ENCODE results near the gene TMEM176A. TPM values are rescaled to one million over a fixed set of nuclear protein-coding genes. Genes with fewer than 3 reads are reported as not detected.

The TMEM176A gene
- total RNA-seq, 2 experiments from 2014 or later: not detected

DNA sequence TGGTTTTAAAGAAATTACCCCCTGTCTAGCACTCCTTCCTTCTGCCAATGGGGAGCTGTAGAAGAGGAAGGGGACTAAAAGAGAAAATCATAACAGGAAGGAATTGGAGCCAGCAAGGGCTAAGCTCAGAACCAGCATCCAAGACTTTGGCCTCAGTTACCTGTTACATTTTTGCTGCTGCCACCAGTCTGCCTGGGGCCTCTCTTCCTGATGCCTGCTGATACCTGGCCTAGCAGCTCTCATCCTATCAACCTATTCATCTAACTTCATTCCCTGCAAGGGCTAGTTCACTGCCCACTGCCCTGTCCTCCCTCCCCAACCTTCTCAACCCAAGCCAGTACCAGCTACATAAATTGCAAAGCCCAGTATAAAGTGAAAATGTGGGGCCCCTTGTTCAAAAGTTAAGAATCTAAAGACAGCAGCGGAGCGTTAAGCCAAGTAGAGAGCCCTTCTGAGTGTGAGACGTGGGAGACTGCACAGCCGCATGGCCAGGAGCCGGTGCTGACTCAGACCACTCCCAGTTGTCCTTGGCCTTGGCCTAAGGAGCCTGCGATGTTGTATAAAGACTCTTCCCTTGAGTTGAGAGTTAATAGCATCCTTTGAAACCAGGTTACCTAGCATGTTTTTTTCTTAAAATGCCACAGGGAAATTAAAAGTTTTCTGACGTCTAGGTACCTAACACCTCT is 38.5 kb downstream of the TMEM176A start:
- intact Hi-C loops (cut with micrococcal nuclease): no loop called here
- no peaks in the 10 kb centered on the region for H3K9me3 Mint-ChIP-seq
- POLR2A ChIA-PET: no interaction called here
- no peak overlapping the region for H3K27ac Mint-ChIP-seq
- ATAC-seq: no peak
- H3K4me1 Mint-ChIP-seq (ENCODE audit: low read depth): no peaks in the 10 kb centered on the region
- no peaks in the 10 kb centered on the region for H3K36me3 Mint-ChIP-seq (ENCODE audit: low read depth)
- no peak for DNase-seq
- peaks cover 3% of the 10 kb centered on the region for H3K27me3 Mint-ChIP-seq
- no peak for TF ChIP-seq CTCF (IDR thresholded peaks at IDR 0.05)
- CTCF ChIA-PET: interaction anchor here (1.1 to 1.6 kb wide), 4 partner anchors 37 to 60 kb away, joined by 3 to 9 read pairs (median 6); no protein-coding TSS in a partner anchor
- H3K4me3 Mint-ChIP-seq: no peak overlapping the region

DNA sequence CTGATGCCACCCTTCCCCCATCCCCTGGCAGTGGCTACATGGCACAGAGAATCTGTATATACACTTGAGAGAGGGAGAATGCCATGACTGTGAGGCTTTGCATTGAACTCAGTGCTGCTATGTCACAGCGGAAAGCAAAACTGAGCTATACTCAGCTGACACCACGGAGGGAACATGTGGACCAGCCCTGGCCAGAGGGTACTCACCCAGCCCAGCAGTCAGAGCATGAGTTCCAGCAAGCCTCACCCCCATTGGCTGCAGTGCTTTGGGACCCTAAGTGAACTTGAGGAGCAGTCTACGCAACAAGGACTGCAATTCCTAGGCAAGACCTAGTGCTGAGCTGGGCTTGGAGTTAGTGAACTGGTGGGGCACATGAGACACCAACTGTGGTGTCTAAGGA is 41.4 kb downstream of the TMEM176A start:
- intact Hi-C loops (cut with micrococcal nuclease): no loop called here
- CTCF ChIA-PET: interaction anchor here (1.3 to 1.5 kb wide), 2 partner anchors 35 to 63 kb away, joined by 4 to 5 read pairs; no protein-coding TSS in a partner anchor

DNA sequence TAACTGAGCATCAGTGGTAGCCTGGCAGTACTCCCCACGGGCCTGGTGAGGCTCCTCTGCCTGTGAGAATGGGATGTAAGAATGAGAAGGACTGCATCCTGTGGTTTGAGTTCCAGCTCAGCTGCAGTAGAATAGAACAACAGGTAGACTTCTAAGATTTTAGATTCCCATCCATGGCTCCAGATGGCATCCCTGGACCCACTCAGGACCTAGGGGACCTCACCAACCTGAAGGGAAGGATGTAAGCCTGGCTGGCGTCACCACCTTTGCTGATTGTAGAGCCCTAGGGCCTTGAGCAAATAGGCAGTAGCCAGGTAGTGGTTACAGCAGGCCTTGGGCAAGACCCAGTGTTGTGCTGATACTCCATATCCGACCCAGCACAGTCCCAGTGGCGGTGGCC is 42.1 kb downstream of the TMEM176A start:
- ATAC-seq (no peak), DNase-seq (no peak)
- Mint-ChIP-seq H3K4me3 (no peak overlapping the region), H3K27ac (no peak overlapping the region), H3K9me3 (no peaks in the 10 kb centered on the region), H3K4me1 (ENCODE audit: low read depth) (no peaks in the 10 kb centered on the region), H3K27me3 (no peaks in the 10 kb centered on the region), H3K36me3 (ENCODE audit: low read depth) (no peaks in the 10 kb centered on the region)
- intact Hi-C loops (cut with micrococcal nuclease): no loop called here
- TF ChIP-seq CTCF (IDR thresholded peaks at IDR 0.05): no peak
- POLR2A ChIA-PET: interaction anchor here (0.6 kb wide), 1 partner anchor 490 kb away, joined by 4 read pairs; no protein-coding TSS in a partner anchor
- CTCF ChIA-PET: interaction anchor here (1.3 to 1.5 kb wide), 2 partner anchors 34 to 64 kb away, joined by 4 to 5 read pairs; no protein-coding TSS in a partner anchor

More for the DNA sequence above, 41.4 kb downstream of the TMEM176A start:
- POLR2A ChIA-PET: interaction anchor here (0.6 kb wide), 1 partner anchor 489 kb away, joined by 4 read pairs; no protein-coding TSS in a partner anchor
- Mint-ChIP-seq H3K36me3 (ENCODE audit: low read depth) (no peaks in the 10 kb centered on the region), H3K9me3 (no peaks in the 10 kb centered on the region), H3K4me3 (no peak overlapping the region), H3K4me1 (ENCODE audit: low read depth) (no peaks in the 10 kb centered on the region), H3K27ac (no peak overlapping the region), H3K27me3 (no peaks in the 10 kb centered on the region)
- DNase-seq: no peak
- no peak for TF ChIP-seq CTCF (IDR thresholded peaks at IDR 0.05)
- ATAC-seq: no peak

DNA sequence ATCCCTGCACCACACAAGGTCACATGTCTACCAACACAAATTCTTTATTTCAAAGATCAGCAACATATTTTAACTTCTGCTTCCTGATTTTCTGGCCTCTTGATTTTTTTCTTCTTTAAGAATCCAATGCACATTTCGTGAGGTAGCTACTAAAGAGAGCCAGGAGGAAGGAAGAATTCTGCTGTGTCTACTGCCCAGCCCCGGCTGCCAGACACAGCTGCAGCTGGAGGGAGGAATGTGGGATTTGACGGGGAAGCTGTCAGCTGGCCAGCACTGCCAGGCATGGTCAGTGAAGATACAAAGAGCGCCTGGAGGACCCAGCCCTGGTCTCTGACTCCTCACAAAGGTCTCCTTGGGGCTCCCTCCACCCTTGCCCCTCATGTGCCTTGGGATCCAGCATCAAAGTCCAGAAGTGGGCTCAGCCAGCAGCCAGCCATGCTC is 44.9 kb downstream of the TMEM176A start:
- POLR2A ChIA-PET: no interaction called here
- CTCF ChIA-PET: no interaction called here
- H3K4me1 Mint-ChIP-seq (ENCODE audit: low read depth): no peaks in the 10 kb centered on the region
- H3K27ac Mint-ChIP-seq: no peak overlapping the region
- no peak overlapping the region for H3K4me3 Mint-ChIP-seq
- H3K27me3 Mint-ChIP-seq: no peaks in the 10 kb centered on the region
- DNase-seq (no peak), ATAC-seq (no peak)
- intact Hi-C loops (cut with micrococcal nuclease): no loop called here
- TF ChIP-seq CTCF (IDR thresholded peaks at IDR 0.05): no peak
- H3K36me3 Mint-ChIP-seq (ENCODE audit: low read depth): no peaks in the 10 kb centered on the region
- no peaks in the 10 kb centered on the region for H3K9me3 Mint-ChIP-seq

Measured in activated CD8-positive, alpha-beta T cell treated with anti-CD3 and anti-CD28 coated beads for 36 hours (primary cell).